Measurements from ENCODE around the gene CSF2.

CSF2 gene

DNA sequence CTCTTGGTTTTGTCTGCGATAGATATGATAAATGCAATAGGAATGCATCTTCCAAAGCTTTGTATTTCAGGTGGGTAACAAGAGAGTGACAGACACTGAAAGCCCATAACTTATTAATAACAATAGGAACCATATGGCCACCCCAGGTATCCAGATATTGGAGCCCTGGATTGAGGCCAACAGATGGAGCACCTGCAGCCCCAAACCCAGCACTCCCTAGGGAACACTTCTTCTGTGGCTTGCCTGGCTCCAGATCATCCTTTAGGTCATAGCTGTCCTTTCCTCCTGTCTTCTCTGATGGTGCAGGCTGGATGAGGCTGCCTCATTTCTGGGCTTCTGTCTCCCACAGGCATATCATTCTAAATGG, 18.2 kb upstream of the CSF2 start:
- no peak for DNase-seq (ENCODE audit: low read depth)

DNA sequence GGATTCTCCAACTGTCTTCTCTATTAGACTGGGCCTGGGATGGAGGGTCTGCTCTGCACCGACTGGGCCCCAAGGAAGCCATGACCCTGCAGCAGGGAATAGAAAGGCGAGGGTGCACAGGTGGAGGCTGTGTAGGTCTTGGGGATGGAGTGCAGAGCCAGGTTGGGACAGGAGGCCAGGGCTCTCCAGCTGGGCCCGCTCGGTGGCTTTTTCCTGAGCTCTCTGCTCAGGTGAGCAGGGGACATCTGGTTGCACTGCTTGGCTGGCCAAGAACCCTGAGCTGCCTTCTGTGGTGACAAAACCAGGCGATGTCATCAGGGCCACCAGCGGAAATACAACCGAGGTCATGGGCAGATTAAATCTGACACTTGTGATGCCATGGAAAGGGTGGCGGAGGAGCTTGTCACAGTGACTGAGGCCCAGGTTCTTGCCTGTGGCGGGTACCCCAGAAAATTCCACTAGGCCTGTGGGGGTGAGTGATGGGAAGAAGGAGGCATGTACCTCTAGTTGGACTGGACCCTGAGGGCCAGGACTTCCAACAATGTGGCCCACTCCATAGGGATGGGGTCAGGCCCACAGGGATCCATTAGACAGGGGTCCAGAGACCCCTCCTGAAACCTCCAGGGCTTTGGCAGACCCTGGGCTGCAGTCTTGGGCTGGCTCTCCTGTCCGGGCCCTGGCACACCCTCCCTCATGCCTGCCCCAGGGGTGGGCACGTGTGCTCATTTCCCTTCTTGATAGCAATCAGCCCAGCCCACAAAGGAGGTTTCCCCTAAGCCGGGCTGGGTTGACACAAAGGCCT, 17.6 kb upstream of the CSF2 start:
- no peak for DNase-seq (ENCODE audit: low read depth)

DNA sequence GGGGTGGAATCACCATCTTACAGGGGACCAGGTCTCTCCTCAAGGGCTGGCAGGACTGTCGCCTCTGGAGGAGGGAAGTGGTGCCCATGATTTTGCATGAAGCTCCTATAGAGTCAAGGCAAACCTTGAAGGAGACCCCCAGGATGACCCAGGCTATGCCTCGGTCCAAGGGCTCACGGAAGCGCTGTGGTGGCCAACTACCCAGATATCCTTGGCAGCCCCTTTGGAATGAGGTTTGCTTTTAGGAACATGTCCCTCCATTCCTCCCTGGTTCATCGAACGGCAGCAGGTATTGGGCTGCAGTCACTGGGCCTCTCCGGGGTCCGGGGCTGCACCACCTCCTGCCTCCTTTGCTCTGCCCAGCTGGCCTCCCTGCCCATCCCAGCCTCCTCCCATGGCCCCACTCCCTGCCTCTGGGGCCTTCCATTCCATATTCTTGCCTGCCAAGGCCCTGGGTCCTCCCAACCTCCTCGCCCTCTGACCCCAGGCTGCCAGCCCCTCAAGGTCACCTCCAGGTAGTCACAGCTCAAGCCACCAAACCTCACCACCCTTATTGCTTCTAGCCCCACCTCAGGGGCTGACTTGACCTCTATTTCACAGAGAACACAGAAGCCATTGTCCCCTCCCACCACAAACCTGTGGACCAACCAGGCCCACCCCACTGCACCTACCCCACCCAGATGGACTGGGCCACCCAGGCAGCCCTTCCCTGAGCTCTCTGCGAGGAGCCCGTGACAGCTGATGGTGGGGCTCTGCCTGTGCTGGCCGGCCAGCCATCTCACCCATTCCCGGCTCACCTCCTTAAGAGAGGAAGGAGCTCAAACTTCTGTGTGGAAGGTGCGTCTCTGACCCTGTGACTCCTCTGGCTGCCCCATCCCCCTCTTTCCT, 16.7 kb upstream of the CSF2 start:
- DNase-seq (ENCODE audit: low read depth), result no peak

DNA sequence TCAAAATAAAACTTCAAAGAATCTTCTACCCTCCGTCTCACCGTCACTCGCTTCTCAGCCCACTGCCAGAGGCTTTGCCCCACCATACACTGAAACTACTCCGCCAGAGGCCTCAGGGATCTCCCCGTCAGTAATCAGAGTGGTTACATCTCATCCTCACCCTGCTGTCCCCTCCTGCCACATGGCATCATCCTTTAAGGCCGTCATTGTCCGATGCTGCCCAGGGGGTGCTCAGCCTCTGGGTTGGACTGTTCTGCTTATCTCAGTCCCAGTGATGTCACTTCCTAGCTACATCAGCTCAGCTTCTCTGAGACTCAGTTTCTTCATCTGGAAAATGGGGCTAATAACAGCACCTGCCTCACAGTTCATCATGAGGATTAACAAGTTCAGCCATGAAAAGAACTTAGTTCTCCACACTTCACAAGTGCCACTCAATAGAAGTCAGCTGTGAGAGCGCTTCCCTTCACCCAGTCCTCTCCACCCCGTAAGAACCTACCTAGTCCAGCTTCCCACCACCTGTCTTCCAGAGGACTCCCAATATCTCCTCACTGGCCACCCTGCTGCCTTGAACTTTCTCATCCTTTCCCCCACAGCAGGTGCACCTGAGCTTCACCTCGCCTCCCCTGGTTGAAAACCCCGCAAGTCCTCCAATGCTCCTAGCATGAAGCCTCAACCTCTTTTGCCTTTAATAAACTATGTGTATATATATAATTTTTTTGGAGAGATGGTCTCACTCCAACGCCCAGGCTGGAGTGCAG, 15.9 kb upstream of the CSF2 start:
- no peak for DNase-seq (ENCODE audit: low read depth)

DNA sequence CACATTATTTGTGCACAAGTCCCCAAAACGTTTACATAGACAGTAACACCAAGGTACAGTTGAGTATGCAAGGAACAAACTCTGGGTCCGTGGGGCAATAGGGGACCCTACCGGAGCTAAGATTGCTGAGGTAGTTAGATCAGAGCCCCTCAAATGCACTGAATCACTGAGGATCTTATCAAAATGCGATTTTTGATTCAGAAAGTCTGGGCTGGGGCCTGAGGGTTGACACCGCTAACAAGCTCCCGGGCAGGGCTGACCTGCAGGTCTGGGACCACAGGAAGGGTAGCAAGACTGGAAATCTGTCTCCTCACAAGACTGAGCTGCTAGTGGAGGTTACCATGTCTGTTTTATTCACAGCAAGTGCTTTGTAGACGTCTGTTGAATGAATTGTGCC, 14.9 kb upstream of the CSF2 start:
- DNase-seq (ENCODE audit: low read depth), result no peak

DNA sequence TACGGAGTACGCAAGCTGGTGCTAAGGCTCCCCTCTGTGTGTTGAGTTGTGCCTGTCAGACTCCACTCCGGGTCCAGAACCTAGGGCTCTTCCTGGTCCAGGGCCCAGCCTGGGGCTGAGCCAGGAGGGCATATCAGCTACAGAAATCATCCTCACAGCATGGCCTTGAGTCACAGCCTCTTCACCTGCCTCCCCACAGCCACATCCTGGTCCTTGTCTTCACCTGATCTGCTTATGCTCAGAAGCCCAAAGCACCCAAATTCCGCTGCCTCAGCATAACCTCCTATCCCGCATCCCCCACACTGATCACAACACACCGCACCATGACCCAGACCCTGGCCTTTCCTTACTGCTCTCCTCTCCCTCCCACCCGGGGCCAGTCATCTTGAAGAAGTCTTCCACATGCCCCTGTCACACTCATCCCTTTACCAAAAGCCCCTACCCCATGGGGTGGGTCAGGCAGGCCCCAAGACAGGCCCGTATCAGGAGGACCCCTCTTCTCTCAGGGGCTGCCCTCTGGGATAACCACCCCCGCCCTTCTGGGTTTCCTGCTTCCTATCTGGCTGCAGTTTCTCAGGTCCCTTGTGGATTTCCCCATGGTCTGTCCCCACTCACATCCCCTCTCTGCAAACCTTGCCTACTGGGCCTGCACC, 14.4 kb upstream of the CSF2 start:
- DNase-seq (ENCODE audit: low read depth), result no peak

DNA sequence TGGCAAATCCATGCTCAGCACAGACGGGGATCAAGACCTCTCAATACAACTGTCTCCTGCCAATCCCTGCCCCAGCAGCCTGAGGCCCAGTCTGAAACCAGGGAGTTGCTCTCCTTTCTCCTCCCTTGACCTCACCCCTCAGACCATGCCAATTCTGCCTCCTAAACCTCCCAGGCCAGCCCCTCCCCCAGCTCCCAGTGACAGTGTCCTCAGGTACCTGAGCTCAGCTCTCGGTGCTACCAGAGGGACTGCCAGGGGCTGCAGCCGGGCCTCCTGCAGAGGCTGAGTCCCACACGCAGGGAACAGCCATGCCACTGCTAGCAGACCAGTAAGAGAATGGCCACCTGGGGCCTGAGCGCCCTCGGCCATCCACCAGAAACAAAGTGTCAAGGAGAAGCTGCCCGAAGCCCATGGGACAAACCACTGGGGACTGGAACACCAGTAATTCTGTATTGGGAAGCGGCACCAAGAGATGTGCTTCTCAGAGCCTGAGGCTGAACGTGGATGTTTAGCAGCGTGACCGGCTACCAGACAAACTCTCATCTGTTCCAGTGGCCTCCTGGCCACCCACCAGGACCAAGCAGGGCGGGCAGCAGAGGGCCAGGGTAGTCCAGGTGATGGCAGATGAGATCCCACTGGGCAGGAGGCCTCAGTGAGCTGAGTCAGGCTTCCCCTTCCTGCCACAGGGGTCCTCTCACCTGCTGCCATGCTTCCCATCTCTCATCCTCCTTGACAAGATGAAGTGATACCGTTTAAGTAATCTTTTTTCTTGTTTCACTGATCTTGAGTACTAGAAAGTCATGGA, 13.7 kb upstream of the CSF2 start:
- no peak for DNase-seq (ENCODE audit: low read depth)

DNA sequence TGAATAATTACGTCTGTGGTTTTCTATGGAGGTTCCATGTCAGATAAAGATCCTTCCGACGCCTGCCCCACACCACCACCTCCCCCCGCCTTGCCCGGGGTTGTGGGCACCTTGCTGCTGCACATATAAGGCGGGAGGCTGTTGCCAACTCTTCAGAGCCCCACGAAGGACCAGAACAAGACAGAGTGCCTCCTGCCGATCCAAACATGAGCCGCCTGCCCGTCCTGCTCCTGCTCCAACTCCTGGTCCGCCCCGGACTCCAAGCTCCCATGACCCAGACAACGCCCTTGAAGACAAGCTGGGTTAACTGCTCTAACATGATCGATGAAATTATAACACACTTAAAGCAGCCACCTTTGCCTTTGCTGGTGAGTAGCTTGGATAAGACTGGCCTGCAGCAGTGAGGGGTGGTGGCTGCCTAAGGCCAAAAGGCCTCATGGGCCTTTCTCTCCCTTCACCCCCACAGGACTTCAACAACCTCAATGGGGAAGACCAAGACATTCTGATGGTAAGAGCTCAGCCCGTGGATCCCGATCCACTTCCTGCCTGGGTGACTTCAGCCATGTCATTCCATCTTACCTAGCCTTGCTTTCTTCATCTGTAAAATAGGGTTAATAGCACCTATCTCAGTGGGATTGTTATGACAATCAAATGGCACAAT, 13.0 kb upstream of the CSF2 start, which contains the start of gene IL3:
Gene IL3, plus strand, starts transcription at position 155 of the 661 bp plus-strand sequence. Its CDS starts 52 bp downstream, at position 207.
- DNase-seq (ENCODE audit: low read depth), result no peak

DNA sequence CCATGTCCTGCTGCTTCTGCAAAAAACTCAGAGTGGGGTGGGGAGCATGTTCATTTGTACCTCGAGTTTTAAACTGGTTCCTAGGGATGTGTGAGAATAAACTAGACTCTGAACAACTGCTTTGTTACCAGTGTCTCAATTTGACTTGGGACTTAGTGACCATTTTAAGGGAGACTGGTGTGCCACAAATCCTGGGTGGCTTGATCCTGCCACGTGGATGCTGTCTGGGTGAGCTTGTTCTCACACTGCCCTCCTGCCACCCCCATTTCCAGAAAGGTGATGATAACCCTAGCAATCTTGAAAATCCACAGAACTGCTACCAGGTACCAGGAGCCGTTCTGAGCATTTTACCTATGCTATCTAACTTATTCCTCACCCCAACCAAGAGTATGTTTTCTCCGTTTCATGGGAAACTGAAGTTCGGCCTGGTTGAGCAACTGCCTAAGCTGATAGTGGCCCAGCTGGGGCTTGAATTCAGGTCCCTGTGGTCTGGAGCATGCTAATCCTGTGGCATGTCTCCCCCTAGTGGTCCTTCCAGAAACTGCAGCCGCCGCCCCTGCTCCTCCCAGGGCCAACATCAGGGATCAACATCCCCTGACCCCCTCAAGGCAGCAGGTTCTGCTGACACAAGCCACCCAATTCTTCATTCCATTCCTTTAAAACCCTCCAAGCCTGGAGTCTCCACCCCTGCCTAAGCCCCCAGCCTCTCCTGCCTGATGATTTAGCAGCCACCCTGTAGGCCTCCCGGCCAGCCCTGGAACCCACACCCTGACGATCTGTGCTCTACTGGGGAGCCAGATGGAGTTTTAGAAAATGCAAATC, 10.3 kb upstream of the CSF2 start:
- peak; percentile 59 for DNase-seq (ENCODE audit: low read depth)

DNA sequence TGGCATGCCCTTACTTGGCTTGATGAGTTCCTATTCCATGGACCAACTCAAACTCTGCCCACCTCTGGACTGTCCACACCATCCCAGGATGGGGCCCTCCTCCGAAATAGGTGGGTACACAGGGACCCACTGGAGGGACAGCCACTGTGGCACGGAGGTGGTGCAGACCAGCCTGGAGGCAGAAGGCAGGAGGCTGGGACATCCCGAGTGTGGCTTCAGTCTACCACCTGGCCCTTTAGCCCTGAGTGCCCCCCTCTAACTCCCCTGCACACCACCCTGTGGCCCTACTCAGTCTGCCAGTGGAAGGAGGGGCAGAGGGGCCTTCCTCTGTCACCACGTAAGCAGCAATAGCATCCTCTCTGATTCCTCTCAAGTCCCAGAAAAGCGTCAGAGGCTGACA, 9.4 kb upstream of the CSF2 start:
- no peak for DNase-seq (ENCODE audit: low read depth)

DNA sequence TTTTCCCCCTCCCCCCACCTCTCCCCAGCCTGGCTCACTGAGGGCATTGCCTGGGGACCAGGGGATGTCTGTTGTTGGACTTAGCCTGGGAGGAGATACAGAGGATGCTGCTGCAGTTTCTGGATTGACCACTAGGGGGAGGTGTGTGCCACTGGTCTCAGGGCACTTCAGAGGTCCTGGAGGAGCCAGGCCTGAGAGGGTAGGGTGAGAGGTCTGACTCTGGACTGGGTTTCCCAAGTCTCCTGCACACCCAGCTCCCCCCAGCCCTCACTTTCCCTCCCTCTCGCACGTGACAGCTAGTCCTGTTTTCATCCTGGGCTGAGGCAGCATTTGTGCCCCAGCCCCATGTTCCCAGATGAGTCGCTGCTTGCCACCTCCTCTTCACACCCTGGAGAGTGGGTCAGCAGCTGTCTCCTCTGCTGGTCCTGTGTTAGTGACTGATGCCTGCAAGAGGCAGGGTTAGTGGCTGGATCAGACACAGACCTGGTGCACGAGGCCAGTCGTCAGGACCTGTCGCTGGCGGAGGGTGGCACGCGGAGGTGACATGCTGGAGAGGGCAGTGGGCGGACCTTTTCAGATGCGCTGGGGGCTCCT, 8.8 kb upstream of the CSF2 start:
- DNase-seq (ENCODE audit: low read depth), result peak; percentile 66

DNA sequence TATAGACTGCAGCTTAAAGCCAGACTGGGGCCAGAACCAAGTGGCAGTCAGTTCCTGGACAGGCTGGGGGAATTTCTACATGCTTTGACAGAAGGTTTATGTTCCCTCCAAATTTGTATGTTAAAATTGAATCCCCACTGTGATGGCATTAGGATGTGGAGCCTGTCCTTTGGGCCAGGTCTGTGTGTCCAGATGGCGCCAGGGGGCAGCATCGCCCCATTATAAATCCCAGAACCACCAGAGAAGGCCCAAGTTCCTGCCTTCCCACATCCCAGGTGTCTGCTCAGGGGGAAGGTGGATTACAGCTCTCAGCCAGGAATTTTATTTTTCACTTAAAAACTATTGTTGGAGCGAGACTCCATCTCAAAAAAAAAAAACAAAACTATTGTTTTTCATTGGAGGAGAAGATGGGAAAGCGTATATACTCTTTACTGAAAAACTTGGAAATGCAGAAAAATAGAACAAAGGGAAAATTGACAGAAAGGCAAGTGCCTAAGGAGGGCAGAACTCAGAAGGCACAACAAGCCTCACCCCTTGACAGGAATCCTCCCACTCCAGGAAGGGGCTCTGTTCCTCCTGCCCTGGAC, 8.1 kb upstream of the CSF2 start:
- DNase-seq (ENCODE audit: low read depth), result no peak

DNA sequence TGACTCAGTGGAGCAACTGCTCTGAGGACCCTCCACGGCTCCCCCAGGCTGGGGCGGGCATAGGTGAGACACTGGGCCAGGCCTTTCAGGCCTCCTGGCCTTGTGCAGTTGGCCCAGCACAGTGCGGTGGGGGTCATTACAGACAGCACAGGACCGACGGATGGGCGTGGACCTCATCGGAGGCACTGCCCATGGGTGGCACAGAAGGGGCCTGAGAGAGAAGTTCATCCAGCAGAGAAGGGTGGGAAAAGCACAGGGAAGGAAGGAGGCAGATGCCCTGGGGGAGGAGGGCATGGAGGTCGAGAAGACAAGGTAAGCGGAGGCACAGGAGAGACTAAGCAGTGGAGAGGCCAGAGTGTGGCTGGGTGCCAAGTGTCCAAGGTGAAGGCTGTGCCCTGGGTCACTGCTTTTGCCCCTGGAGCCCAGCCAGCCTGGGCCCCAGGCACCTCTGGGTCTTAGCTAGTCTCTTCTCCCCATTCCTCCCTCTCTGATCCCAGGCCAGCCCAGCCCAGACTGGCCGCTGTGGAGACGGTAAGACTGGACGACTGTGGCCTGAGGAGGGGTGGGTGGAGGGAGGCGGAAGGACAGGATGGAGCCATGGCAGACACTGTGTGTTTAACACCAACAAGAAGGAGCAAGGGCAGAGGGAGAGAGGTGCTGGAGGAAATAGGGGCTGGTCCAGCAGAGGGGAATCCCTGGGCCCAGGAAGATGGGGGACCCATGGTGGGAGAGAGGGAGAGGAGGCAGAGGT, 7.5 kb upstream of the CSF2 start:
- DNase-seq (ENCODE audit: low read depth), result no peak

DNA sequence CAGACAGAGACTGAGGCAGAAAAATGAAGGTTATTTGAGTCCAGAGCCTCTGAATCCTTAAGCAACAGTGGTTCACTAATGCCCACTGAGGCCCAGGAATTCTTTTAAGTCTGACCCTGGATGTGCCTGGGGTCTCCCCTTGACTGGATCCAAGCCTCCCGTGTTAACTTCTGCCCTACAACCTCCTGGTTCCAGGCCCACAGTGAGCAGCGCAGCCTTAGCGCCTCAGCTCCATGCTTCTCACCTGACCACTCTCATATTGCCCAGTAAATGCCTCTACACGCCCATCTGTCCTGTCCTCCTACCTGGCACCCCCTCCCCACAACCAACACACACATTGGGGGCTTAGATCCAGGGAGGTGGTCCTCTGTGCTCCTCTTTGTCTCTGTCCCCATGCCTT, 6.7 kb upstream of the CSF2 start:
- no peak for DNase-seq (ENCODE audit: low read depth)

DNA sequence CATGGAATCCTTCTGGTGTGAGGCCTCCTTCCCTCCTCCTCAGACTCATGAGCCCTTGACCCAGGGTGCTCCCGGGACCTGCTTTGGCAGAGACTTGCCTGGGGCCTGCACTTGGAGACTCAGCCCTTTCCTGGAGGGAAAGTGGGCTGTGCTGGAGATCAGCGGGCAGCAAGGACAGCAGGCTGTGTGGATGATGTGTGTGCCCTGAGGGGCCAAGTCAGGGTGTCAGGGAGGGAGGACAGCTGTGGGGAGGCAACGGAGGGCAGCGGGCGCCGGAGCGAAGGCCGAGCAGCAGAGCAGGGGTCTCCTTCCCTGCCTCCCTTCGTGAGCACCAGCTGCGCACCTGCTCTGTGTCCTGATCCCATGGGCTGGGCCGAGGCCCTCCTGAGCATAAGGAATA, 6.1 kb upstream of the CSF2 start:
- no peak for DNase-seq (ENCODE audit: low read depth)

DNA sequence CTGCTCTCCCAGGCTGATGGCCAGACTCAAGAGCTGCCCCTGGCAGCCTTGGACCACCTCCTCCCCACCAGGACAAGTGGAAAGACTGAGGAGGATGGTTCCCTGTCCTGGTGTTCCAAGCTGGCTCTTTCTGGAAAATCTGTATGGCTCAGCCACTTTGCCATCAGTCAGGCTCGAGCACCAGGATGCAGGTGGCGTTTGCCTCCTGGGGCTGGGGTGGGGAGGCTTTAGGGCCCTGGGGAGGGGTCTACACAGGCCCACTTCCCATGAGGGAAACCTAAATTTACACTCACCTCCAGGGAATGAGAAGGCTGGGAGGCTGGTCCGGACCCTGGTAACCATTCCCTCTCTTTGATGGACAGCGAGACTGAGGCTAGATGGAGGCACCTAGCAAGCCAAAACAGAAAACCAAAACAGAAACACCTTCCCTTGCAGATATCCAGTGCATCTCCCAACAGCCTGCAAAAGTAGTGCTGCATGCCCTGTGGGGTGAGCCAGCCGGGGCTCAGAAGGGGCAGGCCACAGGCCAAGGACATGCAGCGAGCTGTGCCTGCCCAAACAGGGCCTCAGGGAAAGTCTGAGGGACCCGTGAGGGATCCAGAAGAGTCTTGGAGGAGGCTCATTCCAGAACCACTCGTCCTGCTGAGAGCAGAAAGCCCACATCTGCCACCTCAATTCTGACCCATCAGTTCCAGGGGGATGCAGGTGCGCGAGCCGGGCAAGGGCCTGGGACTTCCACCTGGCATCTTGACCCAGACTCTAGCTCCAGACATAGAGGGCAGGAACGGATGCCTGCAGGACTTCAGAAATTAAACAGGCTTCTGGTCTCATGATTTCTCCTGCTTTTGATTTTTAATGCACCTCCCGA, 5.4 kb upstream of the CSF2 start:
- no peak for DNase-seq (ENCODE audit: low read depth)

DNA sequence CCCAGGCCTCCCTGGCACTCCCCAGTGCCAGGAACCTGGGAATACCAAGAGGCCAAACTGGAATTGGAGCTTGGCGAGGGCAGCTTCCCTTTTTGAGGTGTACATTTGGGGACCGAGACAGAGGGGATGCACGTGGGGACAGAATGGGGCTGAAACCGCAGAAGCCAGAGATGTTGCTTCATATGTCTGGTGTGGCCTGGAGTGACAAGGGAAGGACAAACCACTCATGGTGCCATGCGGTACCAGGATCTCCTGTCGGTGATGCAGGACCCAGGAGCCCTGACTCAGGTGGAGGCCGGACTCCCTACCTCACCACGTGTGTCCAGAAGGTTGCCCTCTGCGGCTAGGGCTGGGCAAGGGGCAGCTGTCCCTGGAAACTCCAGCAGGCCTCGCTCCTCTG, 4.0 kb upstream of the CSF2 start:
- no peak for DNase-seq (ENCODE audit: low read depth)
